Measurements from ENCODE around the gene PDE6G.
"Not testable (repeated sequence)": the region's sequence is repeated elsewhere in the genome, so short reads cannot be mapped to it uniquely, and the experiment has no call there.

The PDE6G gene

GRCh38 chr17:81687770-81688541 lies 31.6 kb upstream of the PDE6G start:
- no peak for DNase-seq (ENCODE audit: low spot score)

- DNase-seq (ENCODE audit: low spot score) = no peak
Measured at GRCh38 chr17:81686614-81687013, 30.3 kb upstream of the PDE6G start.

- DNase-seq (ENCODE audit: low spot score) = no peak
Measured at GRCh38 chr17:81685108-81685507, 28.8 kb upstream of the PDE6G start.

GRCh38 chr17:81684442-81684911 lies 28.1 kb upstream of the PDE6G start:
- no peak for DNase-seq (ENCODE audit: low spot score)

GRCh38 chr17:81683584-81684441 lies 27.5 kb upstream of the PDE6G start, which contains the start of the genes ARL16 and HGS:
TSS of gene ARL16 (minus strand) at chr17:81683797. CDS start at chr17:81683753, 44 bp downstream.
TSS of gene HGS (plus strand) at chr17:81684011. CDS start at chr17:81684067, 56 bp downstream.
- peak; percentile 97 for DNase-seq (ENCODE audit: low spot score)

GRCh38 chr17:81683208-81683583 lies 26.9 kb upstream of the PDE6G start:
- DNase-seq (ENCODE audit: low spot score) = peak; percentile 34

GRCh38 chr17:81682565-81683207 lies 26.3 kb upstream of the PDE6G start:
- DNase-seq (ENCODE audit: low spot score) = no peak

GRCh38 chr17:81681672-81682071 lies 25.3 kb upstream of the PDE6G start:
- DNase-seq (ENCODE audit: low spot score) = no peak

- no peak for DNase-seq (ENCODE audit: low spot score)
Measured at GRCh38 chr17:81680150-81680549, 23.8 kb upstream of the PDE6G start.

- no peak for DNase-seq (ENCODE audit: low spot score)
Measured at GRCh38 chr17:81676906-81677305, 20.6 kb upstream of the PDE6G start.

GRCh38 chr17:81675515-81676221 lies 19.3 kb upstream of the PDE6G start:
- DNase-seq (ENCODE audit: low spot score) = not testable (repeated sequence)

- DNase-seq (ENCODE audit: low spot score) = no peak
Measured at GRCh38 chr17:81673561-81674258, 17.4 kb upstream of the PDE6G start.

GRCh38 chr17:81672954-81673353 lies 16.6 kb upstream of the PDE6G start:
- no peak for DNase-seq (ENCODE audit: low spot score)

- DNase-seq (ENCODE audit: low spot score) = no peak
Measured at GRCh38 chr17:81672504-81672903, 16.2 kb upstream of the PDE6G start.

GRCh38 chr17:81667754-81668153 lies 11.4 kb upstream of the PDE6G start:
- no peak for DNase-seq (ENCODE audit: low spot score)

GRCh38 chr17:81666342-81667191 lies 10.2 kb upstream of the PDE6G start, which contains the start of the genes CCDC137 and OXLD1:
TSS of gene CCDC137 (plus strand) at chr17:81666737. CDS start at chr17:81666767, 30 bp downstream.
TSS of gene OXLD1 (minus strand) at chr17:81666605. CDS start at chr17:81666577, 28 bp downstream.
- DNase-seq (ENCODE audit: low spot score) = peak; percentile 95

GRCh38 chr17:81666092-81666341 lies 9.7 kb upstream of the PDE6G start:
- no peak for DNase-seq (ENCODE audit: low spot score)

GRCh38 chr17:81665205-81666091 lies 9.1 kb upstream of the PDE6G start:
- DNase-seq (ENCODE audit: low spot score) = no peak

GRCh38 chr17:81664051-81664470 lies 7.7 kb upstream of the PDE6G start:
- DNase-seq (ENCODE audit: low spot score) = no peak
